Measurements from ENCODE around the gene RPS6KL1. TPM values are rescaled to one million over a fixed set of nuclear protein-coding genes. Genes with fewer than 3 reads are reported as not detected.

The RPS6KL1 gene
- total RNA-seq, 2 experiments from 2014 or later, result 12.5 to 12.7 TPM

DNA sequence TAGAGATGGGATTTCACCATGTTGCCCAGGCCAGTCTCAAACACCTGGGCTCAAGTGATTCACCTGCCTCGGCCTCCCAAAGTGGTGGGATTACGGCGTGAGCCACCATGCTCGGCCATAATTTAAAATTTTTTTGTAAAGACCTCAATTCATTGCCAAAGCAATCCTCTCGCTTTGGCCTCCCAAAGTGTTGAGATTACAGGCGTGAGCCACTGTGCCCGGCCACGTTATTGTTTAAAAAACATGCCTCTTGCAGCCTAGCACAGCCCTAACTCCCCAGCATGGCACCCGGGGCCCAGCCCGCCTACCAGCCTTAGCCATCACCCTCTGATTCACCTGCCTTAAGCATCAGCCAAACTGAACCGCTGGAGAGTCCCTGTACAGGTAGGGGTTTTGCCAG is 13.1 kb upstream of the RPS6KL1 start:
- Histone ChIP-seq H3K9me3 (ENCODE audit: control insufficient read depth in 1 of 2, insufficient read depth in 1 of 2, low read length in 2 of 2) (peaks cover 0 to 3% of the 10 kb centered on the region in 2 experiments), H3K27ac (ENCODE audit: low read depth in 1 of 2, low read length in 2 of 2) (no peak overlapping the region), H3K36me3 (ENCODE audit: insufficient read depth, low read length) (no peaks in the 10 kb centered on the region), H3K4me3 (ENCODE audit: low read length) (no peak overlapping the region), H3K4me1 (ENCODE audit: insufficient read depth, low read length) (peaks cover 22% of the 10 kb centered on the region), H3K27me3 (ENCODE audit: control insufficient read depth in 1 of 2, insufficient read depth in 2 of 2, low read length in 2 of 2) (no peaks in the 10 kb centered on the region)
- no peak overlapping the region for H3K27ac Mint-ChIP-seq
- no peaks in the 10 kb centered on the region for H3K9me3 Mint-ChIP-seq
- ChIA-PET POLR2A (no interaction called here), CTCF (interaction anchor here (1.8 kb wide), 1 partner anchor 10 kb away, joined by 6 read pairs; no protein-coding TSS in a partner anchor)
- DNase-seq (no peak), ATAC-seq (ENCODE audit: poor library complexity) (no peak)
- TF ChIP-seq, protein P1, sequence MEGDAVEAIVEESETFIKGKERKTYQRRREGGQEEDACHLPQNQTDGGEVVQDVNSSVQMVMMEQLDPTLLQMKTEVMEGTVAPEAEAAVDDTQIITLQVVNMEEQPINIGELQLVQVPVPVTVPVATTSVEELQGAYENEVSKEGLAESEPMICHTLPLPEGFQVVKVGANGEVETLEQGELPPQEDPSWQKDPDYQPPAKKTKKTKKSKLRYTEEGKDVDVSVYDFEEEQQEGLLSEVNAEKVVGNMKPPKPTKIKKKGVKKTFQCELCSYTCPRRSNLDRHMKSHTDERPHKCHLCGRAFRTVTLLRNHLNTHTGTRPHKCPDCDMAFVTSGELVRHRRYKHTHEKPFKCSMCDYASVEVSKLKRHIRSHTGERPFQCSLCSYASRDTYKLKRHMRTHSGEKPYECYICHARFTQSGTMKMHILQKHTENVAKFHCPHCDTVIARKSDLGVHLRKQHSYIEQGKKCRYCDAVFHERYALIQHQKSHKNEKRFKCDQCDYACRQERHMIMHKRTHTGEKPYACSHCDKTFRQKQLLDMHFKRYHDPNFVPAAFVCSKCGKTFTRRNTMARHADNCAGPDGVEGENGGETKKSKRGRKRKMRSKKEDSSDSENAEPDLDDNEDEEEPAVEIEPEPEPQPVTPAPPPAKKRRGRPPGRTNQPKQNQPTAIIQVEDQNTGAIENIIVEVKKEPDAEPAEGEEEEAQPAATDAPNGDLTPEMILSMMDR (IDR thresholded peaks at IDR 0.05), result no peak
- no peaks in the 10 kb centered on the region for H3K27me3 Mint-ChIP-seq
- H3K4me3 Mint-ChIP-seq, result no peak overlapping the region
- H3K36me3 Mint-ChIP-seq (ENCODE audit: low read depth), result no peaks in the 10 kb centered on the region
- H3K4me1 Mint-ChIP-seq (ENCODE audit: low read depth), result peaks cover 26% of the 10 kb centered on the region
- intact Hi-C loops (cut with DNase I, micrococcal nuclease), result no loop called here

DNA sequence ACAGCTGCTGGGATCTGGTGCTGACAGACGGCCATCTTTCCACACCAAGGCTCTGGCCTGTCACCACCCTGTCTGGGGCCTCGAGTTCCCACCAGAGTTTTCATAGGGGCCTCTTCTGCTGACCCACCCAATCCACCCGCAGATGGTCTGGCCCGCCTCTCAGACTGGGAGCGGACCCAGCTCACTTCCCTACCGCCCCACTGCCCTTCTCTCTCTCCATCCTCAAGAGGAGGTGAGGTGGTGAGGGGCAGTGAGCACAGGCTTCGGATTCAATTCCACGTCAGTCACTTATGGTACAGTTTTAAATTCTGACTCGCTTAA is 12.3 kb upstream of the RPS6KL1 start:
- intact Hi-C loops (cut with DNase I, micrococcal nuclease), result no loop called here
- POLR2A ChIA-PET, result no interaction called here
- Histone ChIP-seq H3K4me1 (ENCODE audit: insufficient read depth, low read length) (peaks cover 15% of the 10 kb centered on the region), H3K9me3 (ENCODE audit: control insufficient read depth in 1 of 2, insufficient read depth in 1 of 2, low read length in 2 of 2) (peaks cover 0 to 3% of the 10 kb centered on the region in 2 experiments), H3K27me3 (ENCODE audit: control insufficient read depth in 1 of 2, insufficient read depth in 2 of 2, low read length in 2 of 2) (no peaks in the 10 kb centered on the region), H3K36me3 (ENCODE audit: insufficient read depth, low read length) (no peaks in the 10 kb centered on the region), H3K4me3 (ENCODE audit: low read length) (no peak overlapping the region), H3K27ac (ENCODE audit: low read depth in 1 of 2, low read length in 2 of 2) (no peak overlapping the region)
- Mint-ChIP-seq H3K4me3 (no peak overlapping the region), H3K9me3 (no peaks in the 10 kb centered on the region), H3K36me3 (ENCODE audit: low read depth) (no peaks in the 10 kb centered on the region), H3K4me1 (ENCODE audit: low read depth) (peaks cover 22% of the 10 kb centered on the region), H3K27me3 (no peaks in the 10 kb centered on the region), H3K27ac (no peak overlapping the region)
- CTCF ChIA-PET, result no interaction called here
- TF ChIP-seq, protein P1 (IDR thresholded peaks at IDR 0.05), result no peak
- DNase-seq (no peak), ATAC-seq (ENCODE audit: poor library complexity) (no peak)

DNA sequence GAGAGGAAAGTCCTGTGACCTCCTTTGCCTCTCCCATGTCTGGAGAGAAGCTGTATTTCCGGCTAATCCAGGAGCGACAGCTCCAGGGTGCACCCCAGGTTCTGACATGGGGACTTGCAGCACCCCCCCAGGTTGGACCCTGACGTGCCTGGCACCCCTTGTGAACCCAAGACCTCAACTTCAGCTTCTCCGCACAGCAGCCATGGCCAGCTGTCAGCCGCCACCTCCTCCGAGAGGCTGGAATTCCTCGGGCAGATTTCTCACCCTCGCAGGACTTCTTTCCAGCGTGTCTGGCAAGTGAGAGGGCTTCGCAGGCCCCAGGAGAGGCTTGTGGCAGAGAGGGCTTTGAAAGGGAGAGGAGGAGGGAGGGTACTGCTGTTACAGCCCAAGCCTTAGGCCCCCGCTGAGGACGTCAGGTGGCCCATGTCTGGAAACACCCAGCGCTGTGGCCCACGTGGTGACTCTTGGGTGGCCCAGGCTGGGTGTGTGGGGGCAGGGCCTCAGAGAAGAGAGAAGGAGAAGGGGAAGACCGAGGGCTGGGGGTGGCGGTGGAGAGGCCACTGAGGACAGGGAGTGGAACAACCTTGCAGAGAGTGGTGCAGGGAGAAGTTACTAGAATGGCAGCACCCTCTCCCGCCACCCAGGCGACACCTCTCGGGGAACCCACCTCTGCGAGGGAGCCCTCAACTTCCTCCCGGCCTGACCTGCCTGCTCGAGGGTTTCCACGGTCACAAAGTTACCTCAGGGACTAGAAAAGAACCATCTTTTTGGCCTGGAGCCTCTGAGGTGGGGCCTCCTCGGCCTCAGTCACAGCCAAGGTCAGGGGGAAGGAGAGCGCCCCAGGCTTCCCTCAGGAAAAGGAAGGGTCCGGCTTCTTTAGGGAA is 11.7 kb upstream of the RPS6KL1 start:
- Mint-ChIP-seq H3K4me1 (ENCODE audit: low read depth) (peaks cover 17% of the 10 kb centered on the region), H3K27me3 (no peaks in the 10 kb centered on the region), H3K36me3 (ENCODE audit: low read depth) (no peaks in the 10 kb centered on the region), H3K4me3 (no peak overlapping the region), H3K9me3 (no peaks in the 10 kb centered on the region), H3K27ac (no peak overlapping the region)
- no peak overlapping the region for H3K27ac ChIP-seq (ENCODE audit: low read depth in 1 of 2, low read length in 2 of 2)
- DNase-seq (no peak), ATAC-seq (ENCODE audit: poor library complexity) (no peak)
- intact Hi-C loops (cut with DNase I, micrococcal nuclease), result no loop called here
- CTCF ChIA-PET, result no interaction called here
- H3K36me3 ChIP-seq (ENCODE audit: insufficient read depth, low read length), result no peaks in the 10 kb centered on the region
- POLR2A ChIA-PET, result no interaction called here
- peaks cover 10% of the 10 kb centered on the region for H3K4me1 ChIP-seq (ENCODE audit: insufficient read depth, low read length)
- H3K9me3 ChIP-seq (ENCODE audit: control insufficient read depth in 1 of 2, insufficient read depth in 1 of 2, low read length in 2 of 2), result peaks cover 0 to 3% of the 10 kb centered on the region in 2 experiments
- TF ChIP-seq, protein P1 (IDR thresholded peaks at IDR 0.05), result no peak
- no peak overlapping the region for H3K4me3 ChIP-seq (ENCODE audit: low read length)
- no peaks in the 10 kb centered on the region for H3K27me3 ChIP-seq (ENCODE audit: control insufficient read depth in 1 of 2, insufficient read depth in 2 of 2, low read length in 2 of 2)
